H1 (cell line): ENCODE data around the gene FAM24A. TPM values are rescaled to one million over a fixed set of nuclear protein-coding genes. Genes with fewer than 3 reads are reported as not detected.

ENCODE experiments used
- CTCF ChIA-PET: fragments of 300-600 bp; sonication (Branson Sonifier 250); formaldehyde crosslinking; loops from one replicate; lab custom pipeline; 2021; ENCODE audit not compliant: partially characterized antibody; lab: Charles Lee
- POLR2A ChIA-PET: fragments of 300-600 bp; sonication (Branson Sonifier 250); formaldehyde crosslinking; loops from one replicate; lab custom pipeline; 2021; ENCODE audit warnings: inconsistent platforms; ENCODE audit not compliant: partially characterized antibody; lab: Charles Lee
- DNase-seq, 2 experiments: peaks; one replicate each; pipeline versions ENCODE4 v3.0.0 to v3.0.0-alpha.2; 2010 to 2022; ENCODE audit warnings: low spot score in 2 of 2, low read depth in 1 of 2, mixed read lengths in 1 of 2
- FAIRE-seq: peaks from 2 replicates; lab custom pipeline; 2011; peaks lifted over from hg19 to GRCh38; lab: Jason Lieb, UNC
- H2AFZ ChIP-seq: 2 replicates; pipeline ENCODE4 v1.8.1; 2012; ENCODE audit warnings: low read length, inconsistent platforms
- H2AK5ac ChIP-seq: 2 replicates; pipeline ENCODE4 v1.6.1; 2013; ENCODE audit warnings: low read depth, low read length
- H2BK120ac ChIP-seq: replicated peaks from 2 replicates; pipeline ENCODE3; 2013; ENCODE audit warnings: low read depth, low read length, inconsistent platforms
- H2BK12ac ChIP-seq: 2 replicates; pipeline ENCODE4 v1.6.1; 2013; ENCODE audit warnings: low read depth, low read length
- H2BK15ac ChIP-seq: 2 replicates; pipeline ENCODE4 v1.6.1; 2013; ENCODE audit warnings: low read length
- H2BK20ac ChIP-seq: 2 replicates; pipeline ENCODE4 v1.6.1; 2013; ENCODE audit warnings: low read length
- H2BK5ac ChIP-seq: 2 replicates; pipeline ENCODE4 v1.6.1; 2013; ENCODE audit warnings: low read depth, low read length
- H3K14ac ChIP-seq: 2 replicates; pipeline ENCODE4 v1.6.1; 2013; ENCODE audit warnings: inconsistent platforms; ENCODE audit not compliant: insufficient read length
- H3K18ac ChIP-seq: 2 replicates; pipeline ENCODE4 v1.6.1; 2013; ENCODE audit warnings: low read length; ENCODE audit errors: extremely low read depth
- H3K23ac ChIP-seq: 2 replicates; pipeline ENCODE4 v1.6.1; 2013; ENCODE audit warnings: inconsistent platforms; ENCODE audit not compliant: insufficient read length
- H3K23me2 ChIP-seq: 2 replicates; pipeline ENCODE4 v1.6.1; 2013; ENCODE audit warnings: low read depth, low read length
- H3K27ac ChIP-seq: 2 replicates; pipeline ENCODE4 v1.6.1; 2011; ENCODE audit warnings: low read depth, low read length, inconsistent platforms
- H3K27me3 ChIP-seq, 4 experiments: replicated peaks in 1 of 4; 1 replicate in 1 of 4; 2 replicates in 3 of 4; pipeline versions ENCODE4 v1.6.1 to v1.8.1; 2011 to 2013; ENCODE audit warnings: low read length in 3 of 4, mild to moderate bottlenecking in 3 of 4, inconsistent platforms in 2 of 4, mixed read lengths in 2 of 4, moderate library complexity in 1 of 4; ENCODE audit not compliant: control insufficient read depth in 3 of 4, insufficient read depth in 3 of 4; ENCODE audit errors: extremely low read depth in 1 of 4
- H3K36me3 ChIP-seq, 4 experiments: 2 replicates each; pipeline versions ENCODE4 v1.6.1 to v1.8.1; 2011 to 2013; ENCODE audit warnings: mild to moderate bottlenecking in 4 of 4, low read length in 3 of 4, moderate library complexity in 2 of 4, control low read depth in 1 of 4, inconsistent platforms in 1 of 4; ENCODE audit not compliant: insufficient read depth in 4 of 4, control insufficient read depth in 2 of 4
- H3K4ac ChIP-seq: replicated peaks from 2 replicates; pipeline ENCODE3; 2013; ENCODE audit warnings: low read length, low read depth, mixed read lengths, inconsistent platforms; ENCODE audit not compliant: insufficient read length
- H3K4me1 ChIP-seq, 4 experiments: replicated peaks in 1 of 4; 1 replicate in 1 of 4; 2 replicates in 3 of 4; pipeline versions ENCODE4 v1.6.1 to v1.8.1; 2011 to 2013; ENCODE audit warnings: low read length in 3 of 4, inconsistent platforms in 2 of 4, mixed read lengths in 1 of 4; ENCODE audit not compliant: insufficient read depth in 4 of 4, control insufficient read depth in 3 of 4
- H3K4me2 ChIP-seq, 2 experiments: 2 replicates each; pipeline versions ENCODE4 v1.6.1 to v1.8.1; 2011 to 2013; ENCODE audit warnings: low read depth in 2 of 2, low read length in 2 of 2, control low read depth in 1 of 2, inconsistent platforms in 1 of 2, mild to moderate bottlenecking in 1 of 2; ENCODE audit not compliant: insufficient read depth in 1 of 2
- H3K4me3 ChIP-seq, 4 experiments: fragments of 200-600, 300-600 bp in 1 of 4; sonication (generic), shearing (Covaris generic), sonication (Bioruptor Twin) in 1 of 4; 2 replicates each; pipeline versions ENCODE4 v1.5.1 to v1.8.1; 2011 to 2016; ENCODE audit warnings: low read length in 4 of 4, low read depth in 3 of 4, control low read depth in 2 of 4, inconsistent platforms in 2 of 4, mild to moderate bottlenecking in 2 of 4, mixed read lengths in 1 of 4, moderate library complexity in 1 of 4; ENCODE audit not compliant: insufficient read depth in 2 of 4; ENCODE audit errors: extremely low read depth in 1 of 4
- H3K56ac ChIP-seq: replicated peaks from 2 replicates; pipeline ENCODE3; 2013; ENCODE audit warnings: low read depth, mild to moderate bottlenecking, mixed read lengths, low read length, inconsistent platforms; ENCODE audit not compliant: insufficient read length
- H3K79me1 ChIP-seq: 2 replicates; pipeline ENCODE4 v1.6.1; 2013; ENCODE audit warnings: low read depth, low read length, control low read depth
- H3K79me2 ChIP-seq, 2 experiments: 2 replicates each; pipeline versions ENCODE4 v1.6.1 to v1.8.1; 2012 to 2013; ENCODE audit warnings: low read length in 2 of 2, mild to moderate bottlenecking in 2 of 2, inconsistent platforms in 1 of 2; ENCODE audit not compliant: insufficient read depth in 2 of 2, control insufficient read depth in 1 of 2
- H3K9ac ChIP-seq, 4 experiments: replicated peaks in 1 of 4; 1 replicate in 1 of 4; 2 replicates in 3 of 4; pipeline versions ENCODE4 v1.6.1 to v1.8.1; 2011 to 2013; ENCODE audit warnings: low read depth in 3 of 4, low read length in 3 of 4, control low read depth in 2 of 4, mild to moderate bottlenecking in 2 of 4, moderate library complexity in 2 of 4, inconsistent platforms in 1 of 4; ENCODE audit errors: extremely low read depth in 1 of 4
- H3K9me3 ChIP-seq, 2 experiments: 2 replicates each; pipeline versions ENCODE4 v1.6.1 to v1.8.1; 2012 to 2013; ENCODE audit warnings: mild to moderate bottlenecking in 2 of 2, moderate library complexity in 2 of 2, control low read depth in 1 of 2, inconsistent platforms in 1 of 2, low read depth in 1 of 2, low read length in 1 of 2, mixed read lengths in 1 of 2; ENCODE audit not compliant: insufficient read depth in 2 of 2
- H4K20me1 ChIP-seq, 2 experiments: replicated peaks in 1 of 2; 2 replicates each; pipeline versions ENCODE3 to v1.8.1; 2011 to 2013; ENCODE audit warnings: inconsistent platforms in 2 of 2, low read length in 2 of 2, mild to moderate bottlenecking in 1 of 2; ENCODE audit not compliant: insufficient read depth in 2 of 2, control insufficient read depth in 1 of 2
- H4K5ac ChIP-seq: 2 replicates; pipeline ENCODE4 v1.6.1; 2013; ENCODE audit warnings: low read length, low read depth, mixed read lengths, inconsistent platforms; ENCODE audit not compliant: insufficient read length
- H4K8ac ChIP-seq: 2 replicates; pipeline ENCODE4 v1.8.0; 2013; ENCODE audit warnings: mild to moderate bottlenecking, moderate library complexity, low read length, inconsistent platforms; ENCODE audit not compliant: insufficient read depth; ENCODE audit errors: extremely low read depth
- H4K91ac ChIP-seq: replicated peaks from 2 replicates; pipeline ENCODE3; 2013; ENCODE audit warnings: low read length, mixed read lengths, inconsistent platforms; ENCODE audit not compliant: insufficient read length
- SP1 ChIP-seq: IDR thresholded peaks from 2 replicates; pipeline ENCODE4 v1.6.1; 2011; ENCODE audit warnings: low read depth, low read length
- SP2 ChIP-seq: IDR thresholded peaks from 2 replicates; pipeline ENCODE4 v1.6.1; 2012; ENCODE audit warnings: mild to moderate bottlenecking, low read length, inconsistent platforms
- WGBS, 2 experiments: shearing (Covaris generic) in 1 of 2; methylation state at CpG; one replicate each; pipeline versions ENCODE4 v1.1.6 to v1.1.7; 2013 to 2015; ENCODE audit warnings: low lambda C conversion rate in 2 of 2, mixed read lengths in 2 of 2, inconsistent platforms in 1 of 2, low coverage in 1 of 2, missing lambda C conversion rate in 1 of 2; ENCODE audit not compliant: insufficient replicate concordance in 2 of 2, insufficient coverage in 1 of 2, insufficient read length in 1 of 2; ENCODE audit errors: extremely low coverage in 1 of 2, missing lambda C conversion rate in 1 of 2; 5-methylcytosine and 5-hydroxymethylcytosine counted together
- polyA plus RNA-seq, 7 experiments: library from polyadenylated mRNA; depleted of rRNA in 3 of 7; stranded (reverse) in 5 of 7; unstranded in 2 of 7; fragments of >200 nt in 5 of 7; fragments of 200-250 nt in 2 of 7; gene quantifications; 1 replicate in 5 of 7; 2 replicates in 1 of 7; 4 replicates in 1 of 7; pipeline versions ENCODE4 v1.2.1 to v1.2.3, GENCODE V29; 2011 to 2013; ENCODE audit warnings: missing spikeins in 2 of 7, mixed read lengths in 2 of 7
- total RNA-seq: library from RNA; stranded (reverse); fragmentation: NEBNext Ultra II Directional; extraction: Animal tissue kit (Norgen Biotek cat#: 25700); gene quantifications from 2 replicates; pipeline ENCODE4 v1.2.1, GENCODE V29; 2021
- TF ChIP-seq, protein P1 (sequence below), 3 experiments: IDR thresholded peaks; 1 replicate in 2 of 3; 2 replicates in 1 of 3; pipeline versions ENCODE4 v1.5.1 to v1.6.1; 2011; ENCODE audit warnings: low read length in 3 of 3, mild to moderate bottlenecking in 3 of 3, inconsistent platforms in 2 of 3, low read depth in 1 of 3, moderate library complexity in 1 of 3; ENCODE audit not compliant: insufficient read depth in 1 of 3; ENCODE audit errors: control extremely low read depth in 1 of 3

The FAM24A gene
- total and polyA plus RNA-seq, 2 of the 8 experiments (the other 6 are each of a cell fraction or from before 2014, with no cell fraction given) = not detected

- Histone ChIP-seq H2AFZ (no peak overlapping the region), H2BK12ac (no peak overlapping the region), H3K23me2 (no peaks in the 10 kb centered on the region), H2BK15ac (no peak overlapping the region), H2BK20ac (no peak overlapping the region), H3K14ac (no peak overlapping the region), H3K9me3 (peaks cover 9 to 13% of the 10 kb centered on the region in 2 experiments), H3K4me3 (no peak overlapping the region), H3K4me2 (no peak overlapping the region), H4K20me1 (no peaks in the 10 kb centered on the region), H3K56ac (no peak overlapping the region), H3K23ac (no peak overlapping the region), H3K4ac (no peak overlapping the region), H3K79me2 (no peaks in the 10 kb centered on the region), H3K27me3 (no peaks in the 10 kb centered on the region), H3K18ac (no peak overlapping the region), H3K9ac (no peak overlapping the region), H3K27ac (no peak overlapping the region), H4K8ac (no peak overlapping the region), H4K5ac (no peak overlapping the region), H2BK5ac (no peak overlapping the region), H3K4me1 (no peaks in the 10 kb centered on the region), H2BK120ac (no peak overlapping the region), H2AK5ac (no peak overlapping the region), H4K91ac (no peak overlapping the region), H3K79me1 (no peaks in the 10 kb centered on the region), H3K36me3 (no peaks in the 10 kb centered on the region)
- CTCF ChIA-PET = interaction anchor here (2.2 kb wide), 1 partner anchor 15 kb away, joined by 6 read pairs; no protein-coding TSS in a partner anchor
- FAIRE-seq (no peak), DNase-seq (no peak)
- POLR2A ChIA-PET = interaction anchor here (0.9 kb wide), 1 partner anchor 14 kb away, joined by 4 read pairs; no protein-coding TSS in a partner anchor
- TF ChIP-seq, protein P1, sequence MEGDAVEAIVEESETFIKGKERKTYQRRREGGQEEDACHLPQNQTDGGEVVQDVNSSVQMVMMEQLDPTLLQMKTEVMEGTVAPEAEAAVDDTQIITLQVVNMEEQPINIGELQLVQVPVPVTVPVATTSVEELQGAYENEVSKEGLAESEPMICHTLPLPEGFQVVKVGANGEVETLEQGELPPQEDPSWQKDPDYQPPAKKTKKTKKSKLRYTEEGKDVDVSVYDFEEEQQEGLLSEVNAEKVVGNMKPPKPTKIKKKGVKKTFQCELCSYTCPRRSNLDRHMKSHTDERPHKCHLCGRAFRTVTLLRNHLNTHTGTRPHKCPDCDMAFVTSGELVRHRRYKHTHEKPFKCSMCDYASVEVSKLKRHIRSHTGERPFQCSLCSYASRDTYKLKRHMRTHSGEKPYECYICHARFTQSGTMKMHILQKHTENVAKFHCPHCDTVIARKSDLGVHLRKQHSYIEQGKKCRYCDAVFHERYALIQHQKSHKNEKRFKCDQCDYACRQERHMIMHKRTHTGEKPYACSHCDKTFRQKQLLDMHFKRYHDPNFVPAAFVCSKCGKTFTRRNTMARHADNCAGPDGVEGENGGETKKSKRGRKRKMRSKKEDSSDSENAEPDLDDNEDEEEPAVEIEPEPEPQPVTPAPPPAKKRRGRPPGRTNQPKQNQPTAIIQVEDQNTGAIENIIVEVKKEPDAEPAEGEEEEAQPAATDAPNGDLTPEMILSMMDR (IDR thresholded peaks at IDR 0.05; ENCODE audit: control extremely low read depth in 1 of 3, insufficient read depth in 1 of 3, low read depth in 1 of 3, low read length in 3 of 3) = no peak
- TF ChIP-seq SP1 (no peak), SP2 (no peak)
- WGBS, 2 experiments = 97% methylated on average over 2 of the region's 2 CpGs; no CpG with 5 or more reads in 1 of the 2 experiments
Measured at GRCh38 chr10:122864194-122864592, 46.2 kb upstream of the FAM24A start.
